ENCODE results near the gene ZIM2. TPM values are rescaled to one million over a fixed set of nuclear protein-coding genes. Genes with fewer than 3 reads are reported as not detected.

ZIM2 gene
- total RNA-seq, 2 experiments from 2014 or later = not detected

DNA sequence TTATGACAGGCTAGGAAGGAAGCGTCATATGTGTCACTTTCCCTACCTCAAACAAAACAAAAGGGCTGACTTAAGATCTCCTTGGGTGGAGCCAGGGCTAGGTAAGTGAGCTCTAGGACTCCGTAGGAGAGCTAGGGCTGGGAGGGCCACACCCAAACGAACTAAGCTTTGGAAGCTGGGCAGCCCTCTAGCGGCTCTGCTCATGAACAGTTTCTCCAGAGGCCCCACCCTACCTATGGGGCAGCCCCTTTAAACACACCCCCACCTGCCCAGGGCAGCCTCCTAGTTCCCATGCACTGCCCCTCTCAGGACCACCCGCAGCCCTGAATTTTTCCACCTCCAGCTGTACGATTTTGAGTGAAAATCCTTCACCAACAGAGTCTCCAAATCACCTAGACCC is 3.5 kb downstream of the ZIM2 start:
- intact Hi-C loops (cut with micrococcal nuclease) = no loop called here
- H3K9me3 Mint-ChIP-seq = peaks cover 46% of the 10 kb centered on the region
- DNase-seq (no peak), ATAC-seq (no peak)
- POLR2A ChIA-PET = no interaction called here
- no peak overlapping the region for H3K27ac Mint-ChIP-seq
- CTCF ChIA-PET = no interaction called here
- H3K27me3 Mint-ChIP-seq = peaks cover 24% of the 10 kb centered on the region
- peaks cover 26% of the 10 kb centered on the region for H3K36me3 Mint-ChIP-seq (ENCODE audit: low read depth)
- H3K4me3 Mint-ChIP-seq = peak overlapping the region; percentile 34
- TF ChIP-seq, protein P1, sequence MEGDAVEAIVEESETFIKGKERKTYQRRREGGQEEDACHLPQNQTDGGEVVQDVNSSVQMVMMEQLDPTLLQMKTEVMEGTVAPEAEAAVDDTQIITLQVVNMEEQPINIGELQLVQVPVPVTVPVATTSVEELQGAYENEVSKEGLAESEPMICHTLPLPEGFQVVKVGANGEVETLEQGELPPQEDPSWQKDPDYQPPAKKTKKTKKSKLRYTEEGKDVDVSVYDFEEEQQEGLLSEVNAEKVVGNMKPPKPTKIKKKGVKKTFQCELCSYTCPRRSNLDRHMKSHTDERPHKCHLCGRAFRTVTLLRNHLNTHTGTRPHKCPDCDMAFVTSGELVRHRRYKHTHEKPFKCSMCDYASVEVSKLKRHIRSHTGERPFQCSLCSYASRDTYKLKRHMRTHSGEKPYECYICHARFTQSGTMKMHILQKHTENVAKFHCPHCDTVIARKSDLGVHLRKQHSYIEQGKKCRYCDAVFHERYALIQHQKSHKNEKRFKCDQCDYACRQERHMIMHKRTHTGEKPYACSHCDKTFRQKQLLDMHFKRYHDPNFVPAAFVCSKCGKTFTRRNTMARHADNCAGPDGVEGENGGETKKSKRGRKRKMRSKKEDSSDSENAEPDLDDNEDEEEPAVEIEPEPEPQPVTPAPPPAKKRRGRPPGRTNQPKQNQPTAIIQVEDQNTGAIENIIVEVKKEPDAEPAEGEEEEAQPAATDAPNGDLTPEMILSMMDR (IDR thresholded peaks at IDR 0.05) = no peak
- H3K4me1 Mint-ChIP-seq (ENCODE audit: low read depth) = peaks cover 2% of the 10 kb centered on the region

DNA sequence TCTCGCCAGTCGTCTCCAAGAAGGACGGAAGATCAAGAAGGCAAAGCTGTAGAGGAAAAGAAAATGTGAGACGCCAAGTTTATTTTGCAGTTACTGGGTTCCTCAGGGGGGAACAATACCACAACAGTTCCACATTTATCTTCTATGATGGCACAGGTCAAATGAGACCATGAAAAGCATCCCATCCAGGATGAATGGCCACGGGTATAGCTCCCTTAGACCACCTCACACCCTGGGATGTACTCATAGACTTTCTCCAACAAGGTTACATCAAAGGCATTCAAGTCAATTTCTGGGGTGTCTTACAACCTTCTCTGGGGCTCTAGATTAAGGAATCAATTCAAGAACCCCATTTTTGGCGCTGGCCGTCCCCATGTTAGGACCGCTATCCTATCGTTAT is 4.5 kb downstream of the ZIM2 start:
- peaks cover 44% of the 10 kb centered on the region for H3K9me3 Mint-ChIP-seq

DNA sequence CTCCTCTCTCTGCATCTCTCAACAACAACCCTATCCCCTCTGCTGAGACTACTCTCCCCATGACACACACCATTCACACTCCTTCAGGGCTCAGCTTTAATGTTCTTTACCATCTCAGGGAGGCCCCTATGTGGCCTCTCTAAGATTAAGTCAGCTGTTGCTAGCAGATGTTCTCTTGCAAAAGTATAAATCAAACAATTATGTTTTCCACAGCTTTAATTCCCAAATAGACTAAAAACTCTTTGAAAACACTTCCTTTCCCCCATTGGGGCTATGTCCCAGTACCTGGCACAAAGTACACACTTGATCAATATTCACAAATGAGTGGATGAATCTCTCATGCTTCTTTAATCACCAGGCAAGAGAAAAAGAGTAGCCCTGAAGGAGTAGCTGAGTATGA is 5.1 kb downstream of the ZIM2 start:
- ATAC-seq (no peak), DNase-seq (no peak)
- Mint-ChIP-seq H3K9me3 (peaks cover 41% of the 10 kb centered on the region), H3K27ac (no peak overlapping the region), H3K4me1 (ENCODE audit: low read depth) (peaks cover 2% of the 10 kb centered on the region), H3K4me3 (no peak overlapping the region), H3K27me3 (peaks cover 19% of the 10 kb centered on the region), H3K36me3 (ENCODE audit: low read depth) (peaks cover 21% of the 10 kb centered on the region)
- ChIA-PET POLR2A (no interaction called here), CTCF (no interaction called here)
- intact Hi-C loops (cut with micrococcal nuclease) = no loop called here
- TF ChIP-seq, protein P1 (IDR thresholded peaks at IDR 0.05) = no peak

More for the DNA sequence above, 4.5 kb downstream of the ZIM2 start:
- TF ChIP-seq, protein P1 (IDR thresholded peaks at IDR 0.05) = no peak
- no peak overlapping the region for H3K4me3 Mint-ChIP-seq
- no peak for ATAC-seq
- DNase-seq = no peak
- peaks cover 22% of the 10 kb centered on the region for H3K27me3 Mint-ChIP-seq
- no peak overlapping the region for H3K27ac Mint-ChIP-seq
- peaks cover 2% of the 10 kb centered on the region for H3K4me1 Mint-ChIP-seq (ENCODE audit: low read depth)
- H3K36me3 Mint-ChIP-seq (ENCODE audit: low read depth) = peaks cover 24% of the 10 kb centered on the region
- ChIA-PET CTCF (no interaction called here), POLR2A (no interaction called here)
- intact Hi-C loops (cut with micrococcal nuclease) = no loop called here

DNA sequence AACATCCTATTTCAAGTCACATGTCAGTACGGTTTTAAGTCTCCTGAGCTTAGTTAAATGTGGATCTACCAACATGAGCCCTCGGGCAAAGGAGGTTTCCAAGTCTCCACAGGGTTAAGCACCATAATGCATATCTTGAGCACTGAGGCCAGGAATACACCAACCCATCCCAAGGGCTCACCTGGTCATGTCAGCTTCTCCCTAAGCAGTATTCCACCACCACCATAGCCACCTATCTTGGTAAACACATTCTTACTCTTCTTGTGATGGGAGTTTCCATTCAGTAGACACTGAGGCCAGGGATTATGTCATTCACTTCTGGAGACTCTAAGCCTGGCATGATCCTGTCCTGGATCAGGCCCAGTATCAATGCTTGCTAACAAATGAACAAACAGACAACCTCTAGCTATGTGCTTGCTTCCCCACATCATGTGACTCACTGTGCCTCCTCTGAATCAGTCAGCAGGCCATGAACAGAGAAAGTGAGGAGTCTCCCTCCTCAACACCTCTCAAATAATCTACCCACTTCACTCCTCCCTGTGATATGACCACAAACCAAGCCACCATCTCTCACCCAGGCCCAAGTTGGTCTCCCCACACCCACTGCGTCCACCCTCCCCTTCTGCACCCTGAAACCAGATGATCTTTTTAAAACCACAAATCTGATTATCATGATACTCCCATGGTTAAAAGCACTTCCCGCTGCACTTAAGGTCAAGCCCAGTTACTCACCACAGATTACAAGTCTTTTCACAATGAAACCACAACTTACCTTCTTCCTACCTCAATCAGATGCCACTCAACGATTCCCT is 5.8 kb downstream of the ZIM2 start:
- POLR2A ChIA-PET = no interaction called here
- Mint-ChIP-seq H3K27me3 (peaks cover 19% of the 10 kb centered on the region), H3K4me1 (ENCODE audit: low read depth) (peaks cover 2% of the 10 kb centered on the region), H3K4me3 (no peak overlapping the region), H3K27ac (no peak overlapping the region), H3K36me3 (ENCODE audit: low read depth) (peaks cover 21% of the 10 kb centered on the region), H3K9me3 (peaks cover 43% of the 10 kb centered on the region)
- TF ChIP-seq, protein P1 (IDR thresholded peaks at IDR 0.05) = no peak
- CTCF ChIA-PET = no interaction called here
- intact Hi-C loops (cut with micrococcal nuclease) = no loop called here
- ATAC-seq (no peak), DNase-seq (no peak)

DNA sequence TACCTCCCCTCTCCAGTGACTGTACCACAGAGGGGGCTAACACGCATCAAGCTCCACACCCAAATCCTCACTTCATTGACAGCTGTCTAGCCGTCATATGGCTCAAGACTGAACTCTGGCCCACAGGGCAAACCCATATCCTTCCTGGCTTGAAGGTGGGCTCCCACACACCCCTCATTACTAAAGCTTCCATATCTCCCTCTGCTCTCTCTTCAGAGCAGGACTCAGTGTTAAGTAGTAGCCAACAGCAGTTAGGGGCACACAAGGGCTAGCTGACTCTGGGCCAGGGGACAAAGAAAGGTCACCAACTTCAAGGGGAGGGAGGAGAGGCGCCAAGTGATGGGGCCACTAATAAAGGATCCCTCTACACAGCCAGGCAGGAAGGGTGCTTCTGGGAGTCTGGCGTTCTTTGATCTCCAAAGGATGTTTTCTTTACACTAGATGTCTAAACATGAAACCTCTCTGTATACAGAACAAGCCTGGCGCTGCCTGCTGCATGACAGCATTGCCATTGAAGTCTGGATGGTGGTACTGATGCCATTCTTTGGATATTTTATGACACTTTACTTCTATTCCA is 8.1 kb downstream of the ZIM2 start:
- no peak for DNase-seq
- POLR2A ChIA-PET = no interaction called here

More for the DNA sequence above, 8.1 kb downstream of the ZIM2 start:
- no peak for ATAC-seq
- Mint-ChIP-seq H3K4me3 (no peak overlapping the region), H3K27ac (no peak overlapping the region), H3K27me3 (peaks cover 6% of the 10 kb centered on the region), H3K4me1 (ENCODE audit: low read depth) (no peaks in the 10 kb centered on the region), H3K36me3 (ENCODE audit: low read depth) (peaks cover 7% of the 10 kb centered on the region), H3K9me3 (peaks cover 33% of the 10 kb centered on the region)
- intact Hi-C loops (cut with micrococcal nuclease) = no loop called here
- CTCF ChIA-PET = no interaction called here
- TF ChIP-seq, protein P1 (IDR thresholded peaks at IDR 0.05) = no peak
